NOMO-1 treated with dmso at 0.1 percent for 144 hours (cell line): ENCODE results near the gene PDE5A.
"Not testable (repeated sequence)": the region's sequence is repeated elsewhere in the genome, so short reads cannot be mapped to it uniquely, and the experiment has no call there.

Experiments used
- DNase-seq: peaks from one replicate; lab custom pipeline; 2025; ENCODE audit not compliant: unreplicated experiment; lab: John Stamatoyannopoulos, UW

Gene PDE5A

GRCh38 chr4:119628281-119629141, at the start of gene PDE5A:
PDE5A (minus strand) TSS chr4:119628804; CDS start chr4:119628671, 133 bp downstream.
- peak; percentile 61 for DNase-seq

GRCh38 chr4:119676101-119676500, 47.5 kb upstream of the PDE5A start:
- no peak for DNase-seq

GRCh38 chr4:119675391-119675790, 46.8 kb upstream of the PDE5A start:
- DNase-seq: no peak

- no peak for DNase-seq
These were observed 44.3 kb upstream of the PDE5A start for GRCh38 chr4:119672938-119673337.

GRCh38 chr4:119672086-119672485, 43.5 kb upstream of the PDE5A start:
- DNase-seq: no peak

GRCh38 chr4:119671205-119671604, 42.6 kb upstream of the PDE5A start:
- no peak for DNase-seq

GRCh38 chr4:119667802-119668201, 39.2 kb upstream of the PDE5A start:
- DNase-seq: no peak

GRCh38 chr4:119666653-119667091, 38.1 kb upstream of the PDE5A start:
- no peak for DNase-seq

GRCh38 chr4:119665752-119666151, 37.1 kb upstream of the PDE5A start:
- DNase-seq: no peak

GRCh38 chr4:119664168-119664907, 35.7 kb upstream of the PDE5A start:
- DNase-seq: no peak

GRCh38 chr4:119663160-119663788, 34.7 kb upstream of the PDE5A start:
- DNase-seq: no peak

- not testable (repeated sequence) for DNase-seq
These were observed 34.0 kb upstream of the PDE5A start for GRCh38 chr4:119662612-119663011.

- DNase-seq: no peak
These were observed 32.6 kb upstream of the PDE5A start for GRCh38 chr4:119661231-119661630.

GRCh38 chr4:119659576-119659975, 31.0 kb upstream of the PDE5A start:
- DNase-seq: no peak

- no peak for DNase-seq
These were observed 28.6 kb upstream of the PDE5A start for GRCh38 chr4:119657111-119657611.

GRCh38 chr4:119656342-119656741, 27.7 kb upstream of the PDE5A start:
- no peak for DNase-seq

- DNase-seq: no peak
These were observed 26.7 kb upstream of the PDE5A start for GRCh38 chr4:119655111-119655837.

- no peak for DNase-seq
These were observed 25.4 kb upstream of the PDE5A start for GRCh38 chr4:119653990-119654389.

- DNase-seq: no peak
These were observed 24.4 kb upstream of the PDE5A start for GRCh38 chr4:119652998-119653397.

- DNase-seq: no peak
These were observed 19.8 kb upstream of the PDE5A start for GRCh38 chr4:119648398-119648797.

- DNase-seq: no peak
These were observed 19.0 kb upstream of the PDE5A start for GRCh38 chr4:119647558-119647957.
